ENCODE data around the gene MRPL40. TPM values are rescaled to one million over a fixed set of nuclear protein-coding genes. Genes with fewer than 3 reads are reported as not detected.

Gene MRPL40
- total and polyA plus RNA-seq, 2 donors (not counting 1 experiment from before 2014, with no cell fraction given): 12.5 to 21.9 TPM

DNA sequence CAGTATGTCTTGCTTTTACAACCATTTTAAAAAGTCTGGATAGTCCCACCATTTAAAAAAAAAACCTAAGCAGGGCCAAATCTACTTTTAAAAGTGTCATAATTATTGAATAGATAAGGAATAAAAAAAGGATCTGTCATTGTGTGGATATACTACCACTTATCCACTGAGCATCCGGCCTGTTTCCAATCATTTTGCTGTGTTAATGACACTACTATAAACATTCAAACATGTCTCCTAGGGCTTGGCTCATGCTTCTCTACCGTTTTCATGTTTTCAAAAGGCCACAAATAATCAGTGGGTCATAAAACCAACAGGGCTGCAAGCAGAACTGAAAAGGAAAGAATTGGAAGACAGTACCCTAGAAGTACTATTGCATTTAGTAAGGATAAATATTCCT is 27.7 kb downstream of the MRPL40 start:
- intact Hi-C loops (cut with micrococcal nuclease): no loop called here
- Histone ChIP-seq H3K79me2 (ENCODE audit: control insufficient read depth, insufficient read depth, low read length) (no peaks in the 10 kb centered on the region), H4K20me1 (ENCODE audit: control insufficient read depth, insufficient read depth, low read length, poor library complexity, severe bottlenecking) (no peaks in the 10 kb centered on the region), H2AFZ (ENCODE audit: insufficient read depth, low read depth, low read length, poor library complexity, severe bottlenecking) (no peak overlapping the region), H3K9me3 (ENCODE audit: control extremely low read depth in 1 of 3, control insufficient read depth in 2 of 3, insufficient read depth in 1 of 3, low read length in 2 of 3) (no peaks in the 10 kb centered on the region), H3K9ac (ENCODE audit: low read length) (no peak overlapping the region), H3K27me3 (replicated peaks in 1 of 4; ENCODE audit: control extremely low read depth in 1 of 4, control insufficient read depth in 3 of 4, insufficient read depth in 4 of 4, low read length in 3 of 4) (no peaks in the 10 kb centered on the region), H3K27ac (ENCODE audit: low read length in 2 of 2) (no peak overlapping the region), H3K36me3 (replicated peaks in 1 of 2; ENCODE audit: control extremely low read depth in 1 of 2, control insufficient read depth in 1 of 2, extremely low read depth in 1 of 2, insufficient read depth in 2 of 2, low read length in 1 of 2) (peaks cover 0 to 51% of the 10 kb centered on the region in 2 experiments), H3K4me1 (ENCODE audit: control insufficient read depth in 2 of 2, insufficient read depth in 2 of 2, low read length in 2 of 2) (no peaks in the 10 kb centered on the region), H3K4me3 (ENCODE audit: control extremely low read depth in 1 of 5, extremely low read depth in 1 of 5, insufficient read depth in 1 of 5, low read depth in 2 of 5, low read length in 4 of 5) (no peak overlapping the region), H3K4me2 (replicated peaks; ENCODE audit: low read depth, low read length, poor library complexity, severe bottlenecking) (no peak overlapping the region)
- WGBS (ENCODE audit: insufficient coverage): 100% methylated on average over 2 of the region's 2 CpGs
- CTCF ChIA-PET: interaction anchor here (0.7 kb wide), 1 partner anchor 347 kb away, joined by 6 read pairs; no protein-coding TSS in a partner anchor
- POLR2A ChIA-PET: no interaction called here
- no peak for DNase-seq
- H3K27ac Mint-ChIP-seq: no peak overlapping the region
- H3K4me1 Mint-ChIP-seq: no peaks in the 10 kb centered on the region
- no peaks in the 10 kb centered on the region for H3K27me3 Mint-ChIP-seq
- no peak for ATAC-seq (ENCODE audit: low read depth)
- H3K9me3 Mint-ChIP-seq (ENCODE audit: insufficient read depth): no peaks in the 10 kb centered on the region
- H3K4me3 Mint-ChIP-seq: no peak overlapping the region
- TF ChIP-seq, protein P1, sequence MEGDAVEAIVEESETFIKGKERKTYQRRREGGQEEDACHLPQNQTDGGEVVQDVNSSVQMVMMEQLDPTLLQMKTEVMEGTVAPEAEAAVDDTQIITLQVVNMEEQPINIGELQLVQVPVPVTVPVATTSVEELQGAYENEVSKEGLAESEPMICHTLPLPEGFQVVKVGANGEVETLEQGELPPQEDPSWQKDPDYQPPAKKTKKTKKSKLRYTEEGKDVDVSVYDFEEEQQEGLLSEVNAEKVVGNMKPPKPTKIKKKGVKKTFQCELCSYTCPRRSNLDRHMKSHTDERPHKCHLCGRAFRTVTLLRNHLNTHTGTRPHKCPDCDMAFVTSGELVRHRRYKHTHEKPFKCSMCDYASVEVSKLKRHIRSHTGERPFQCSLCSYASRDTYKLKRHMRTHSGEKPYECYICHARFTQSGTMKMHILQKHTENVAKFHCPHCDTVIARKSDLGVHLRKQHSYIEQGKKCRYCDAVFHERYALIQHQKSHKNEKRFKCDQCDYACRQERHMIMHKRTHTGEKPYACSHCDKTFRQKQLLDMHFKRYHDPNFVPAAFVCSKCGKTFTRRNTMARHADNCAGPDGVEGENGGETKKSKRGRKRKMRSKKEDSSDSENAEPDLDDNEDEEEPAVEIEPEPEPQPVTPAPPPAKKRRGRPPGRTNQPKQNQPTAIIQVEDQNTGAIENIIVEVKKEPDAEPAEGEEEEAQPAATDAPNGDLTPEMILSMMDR (IDR thresholded peaks at IDR 0.05): no peak
- TF ChIP-seq EZH2 (IDR thresholded peaks at IDR 0.05; ENCODE audit: borderline replicate concordance, insufficient read depth, low read depth, low read length, poor library complexity, severe bottlenecking): no peak

- TF ChIP-seq, protein P1 (IDR thresholded peaks at IDR 0.05): no peak
- TF ChIP-seq EZH2 (IDR thresholded peaks at IDR 0.05; ENCODE audit: borderline replicate concordance, insufficient read depth, low read depth, low read length, poor library complexity, severe bottlenecking): no peak
- H3K9me3 Mint-ChIP-seq (ENCODE audit: insufficient read depth): no peaks in the 10 kb centered on the region
- H3K27ac Mint-ChIP-seq: no peak overlapping the region
- Histone ChIP-seq H3K4me3 (ENCODE audit: control extremely low read depth in 1 of 5, extremely low read depth in 1 of 5, insufficient read depth in 1 of 5, low read depth in 2 of 5, low read length in 4 of 5) (no peak overlapping the region), H3K4me1 (ENCODE audit: control insufficient read depth in 2 of 2, insufficient read depth in 2 of 2, low read length in 2 of 2) (no peaks in the 10 kb centered on the region), H3K79me2 (ENCODE audit: control insufficient read depth, insufficient read depth, low read length) (no peaks in the 10 kb centered on the region), H3K4me2 (replicated peaks; ENCODE audit: low read depth, low read length, poor library complexity, severe bottlenecking) (no peak overlapping the region), H3K27ac (ENCODE audit: low read length in 2 of 2) (no peak overlapping the region), H3K27me3 (replicated peaks in 1 of 4; ENCODE audit: control extremely low read depth in 1 of 4, control insufficient read depth in 3 of 4, insufficient read depth in 4 of 4, low read length in 3 of 4) (no peaks in the 10 kb centered on the region), H3K9ac (ENCODE audit: low read length) (no peak overlapping the region), H4K20me1 (ENCODE audit: control insufficient read depth, insufficient read depth, low read length, poor library complexity, severe bottlenecking) (no peaks in the 10 kb centered on the region), H2AFZ (ENCODE audit: insufficient read depth, low read depth, low read length, poor library complexity, severe bottlenecking) (no peak overlapping the region), H3K36me3 (replicated peaks in 1 of 2; ENCODE audit: control extremely low read depth in 1 of 2, control insufficient read depth in 1 of 2, extremely low read depth in 1 of 2, insufficient read depth in 2 of 2, low read length in 1 of 2) (peaks cover 0 to 48% of the 10 kb centered on the region in 2 experiments), H3K9me3 (ENCODE audit: control extremely low read depth in 1 of 3, control insufficient read depth in 2 of 3, insufficient read depth in 1 of 3, low read length in 2 of 3) (no peaks in the 10 kb centered on the region)
- POLR2A ChIA-PET: no interaction called here
- H3K4me3 Mint-ChIP-seq: no peak overlapping the region
- no CpG with 5 or more reads among the region's 1 CpG for WGBS (ENCODE audit: insufficient coverage)
- ATAC-seq (ENCODE audit: low read depth) (no peak), DNase-seq (no peak)
- H3K4me1 Mint-ChIP-seq: no peaks in the 10 kb centered on the region
- H3K27me3 Mint-ChIP-seq: no peaks in the 10 kb centered on the region
- intact Hi-C loops (cut with micrococcal nuclease): no loop called here
- CTCF ChIA-PET: interaction anchor here (0.6 kb wide), 1 partner anchor 13 kb away, joined by 5 read pairs; no protein-coding TSS in a partner anchor
Measured at GRCh38 chr22:19461506-19461905, 29.2 kb downstream of the MRPL40 start.
